Stromal cell of bone marrow (primary cell): ENCODE measurements around the gene MFF.

Experiments used
- DNase-seq: peaks from one replicate; pipeline ENCODE4 v3.0.0-alpha.2; 2012; ENCODE audit warnings: low read depth

MFF gene

GRCh38 chr2:227324995-227325838 lies at the start of gene MFF:
Gene MFF (plus strand): TSS chr2:227325251. CDS start chr2:227330666, 5,415 bp downstream.
- DNase-seq = peak; percentile 87

- DNase-seq = no peak
These were observed 44.2 kb upstream of the MFF start for GRCh38 chr2:227280895-227281294.

GRCh38 chr2:227285741-227286236 lies 39.3 kb upstream of the MFF start:
- no peak for DNase-seq

GRCh38 chr2:227287771-227288170 lies 37.3 kb upstream of the MFF start:
- no peak for DNase-seq

- DNase-seq = no peak
These were observed 32.7 kb upstream of the MFF start for GRCh38 chr2:227292314-227292713.

- no peak for DNase-seq
These were observed 31.5 kb upstream of the MFF start for GRCh38 chr2:227293531-227293930.

- DNase-seq = no peak
These were observed 29.2 kb upstream of the MFF start for GRCh38 chr2:227295806-227296205.

GRCh38 chr2:227296671-227297405 lies 28.2 kb upstream of the MFF start:
- DNase-seq = no peak

GRCh38 chr2:227301523-227301922 lies 23.5 kb upstream of the MFF start:
- no peak for DNase-seq

GRCh38 chr2:227308784-227309183 lies 16.3 kb upstream of the MFF start:
- DNase-seq = no peak

- DNase-seq = no peak
These were observed 14.3 kb upstream of the MFF start for GRCh38 chr2:227310756-227311110.

- no peak for DNase-seq
These were observed 13.1 kb upstream of the MFF start for GRCh38 chr2:227311861-227312506.

GRCh38 chr2:227312579-227312978 lies 12.5 kb upstream of the MFF start:
- no peak for DNase-seq

- DNase-seq = no peak
These were observed 11.7 kb upstream of the MFF start for GRCh38 chr2:227313310-227313709.

- no peak for DNase-seq
These were observed 7.2 kb upstream of the MFF start for GRCh38 chr2:227317834-227318233.

GRCh38 chr2:227320305-227321094 lies 4.6 kb upstream of the MFF start:
- no peak for DNase-seq

GRCh38 chr2:227322530-227323205 lies 2.4 kb upstream of the MFF start:
- DNase-seq = no peak

GRCh38 chr2:227323818-227324217 lies 1.2 kb upstream of the MFF start:
- DNase-seq = no peak

GRCh38 chr2:227324642-227324994 lies 433 bp upstream of the MFF start:
- DNase-seq = no peak

- peak; percentile 6 for DNase-seq
These were observed 766 bp downstream of the MFF start for GRCh38 chr2:227325839-227326195.

- DNase-seq = no peak
These were observed 1.7 kb downstream of the MFF start for GRCh38 chr2:227326783-227327182.

- DNase-seq = no peak
These were observed 10.7 kb downstream of the MFF start for GRCh38 chr2:227335713-227336112.
